Duodenal mucosa (tissue), 2 donors: Measurements from ENCODE around the gene C16orf89.

Experiments
- H3K27ac ChIP-seq: one replicate; pipeline ENCODE4 v1.7.0; 2013; ENCODE audit warnings: low read depth, low read length
- H3K27me3 ChIP-seq, 2 donors: one replicate each; pipeline ENCODE4 v1.7.0; 2013; ENCODE audit warnings: low read length in 2 of 2, control low read depth in 1 of 2; ENCODE audit not compliant: insufficient read depth in 2 of 2, control insufficient read depth in 1 of 2
- H3K36me3 ChIP-seq, 2 donors: one replicate each; pipeline ENCODE4 v1.7.0; 2013; ENCODE audit warnings: low read length in 2 of 2, control low read depth in 1 of 2; ENCODE audit not compliant: insufficient read depth in 2 of 2, control insufficient read depth in 1 of 2
- H3K4me1 ChIP-seq, 2 donors: one replicate each; pipeline ENCODE4 v1.7.0; 2013; ENCODE audit warnings: low read length in 2 of 2, control low read depth in 1 of 2; ENCODE audit not compliant: insufficient read depth in 2 of 2, control insufficient read depth in 1 of 2
- H3K4me3 ChIP-seq, 2 donors: one replicate each; pipeline ENCODE4 v1.7.0; 2013; ENCODE audit warnings: low read length in 2 of 2, low read depth in 1 of 2
- H3K9ac ChIP-seq, 2 donors: one replicate each; pipeline ENCODE4 v1.7.0; 2013; ENCODE audit warnings: low read length in 2 of 2, low read depth in 1 of 2
- H3K9me3 ChIP-seq, 2 donors: one replicate each; pipeline ENCODE4 v1.7.0; 2013; ENCODE audit warnings: low read length in 2 of 2, control low read depth in 1 of 2; ENCODE audit not compliant: control insufficient read depth in 1 of 2

The C16orf89 gene

GRCh38 chr16:5019775-5020174 is 46.0 kb downstream of the C16orf89 start:
- H3K36me3 ChIP-seq = no peaks in the 10 kb centered on the region
- H3K27ac ChIP-seq = no peak overlapping the region
- H3K4me1 ChIP-seq = peaks cover 4 to 5% of the 10 kb centered on the region in 2 donors
- no peak overlapping the region for H3K9ac ChIP-seq
- H3K9me3 ChIP-seq = no peaks in the 10 kb centered on the region
- no peak overlapping the region for H3K4me3 ChIP-seq
- H3K27me3 ChIP-seq = no peaks in the 10 kb centered on the region

DNA sequence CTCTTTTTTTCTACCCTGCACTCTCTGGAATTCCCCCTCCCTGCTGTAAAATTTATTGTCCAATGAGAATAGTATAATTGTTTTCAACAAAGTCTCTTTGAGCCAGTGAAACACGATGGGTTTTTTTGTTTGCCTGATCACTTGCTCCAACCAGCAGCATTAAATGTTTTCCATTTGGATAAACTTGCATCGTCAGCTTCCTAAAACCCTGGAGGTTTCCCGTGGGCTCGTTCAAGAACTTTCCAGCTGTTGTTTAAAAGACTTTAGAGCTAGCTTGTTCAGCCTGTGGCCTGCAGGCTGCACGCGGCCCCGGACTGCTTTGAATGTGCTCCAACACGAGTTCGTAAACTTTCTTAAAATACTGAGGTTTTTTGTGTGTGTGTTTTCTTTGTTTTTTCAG is 47.0 kb downstream of the C16orf89 start:
- no peaks in the 10 kb centered on the region for H3K36me3 ChIP-seq
- no peaks in the 10 kb centered on the region for H3K9me3 ChIP-seq
- H3K4me3 ChIP-seq = no peak overlapping the region
- no peak overlapping the region for H3K9ac ChIP-seq
- H3K4me1 ChIP-seq = peaks cover 0 to 4% of the 10 kb centered on the region in 2 donors
- H3K27me3 ChIP-seq = no peaks in the 10 kb centered on the region
- no peak overlapping the region for H3K27ac ChIP-seq

DNA sequence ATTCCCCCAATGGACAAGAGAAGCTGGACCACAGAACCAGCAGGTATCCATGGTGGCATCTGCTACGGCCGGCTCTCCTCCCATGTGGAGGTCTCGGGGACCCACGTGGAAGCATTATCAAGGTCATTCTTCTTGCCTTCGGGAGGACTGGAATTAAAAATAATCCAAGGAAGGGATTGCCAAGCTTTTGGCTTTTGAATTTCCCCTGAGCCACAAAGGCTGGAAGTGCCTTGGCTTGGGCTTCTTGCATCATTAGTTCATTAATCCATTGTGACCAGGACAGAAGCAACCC is 48.1 kb downstream of the C16orf89 start:
- Histone ChIP-seq H3K4me1 (peaks cover 0 to under 1% of the 10 kb centered on the region in 2 donors), H3K27ac (no peak overlapping the region), H3K36me3 (no peaks in the 10 kb centered on the region), H3K9ac (no peak overlapping the region), H3K27me3 (no peaks in the 10 kb centered on the region), H3K9me3 (no peaks in the 10 kb centered on the region), H3K4me3 (no peak overlapping the region)

GRCh38 chr16:5016967-5017677 is 48.6 kb downstream of the C16orf89 start:
- Histone ChIP-seq H3K36me3 (no peaks in the 10 kb centered on the region), H3K4me1 (no peaks in the 10 kb centered on the region), H3K27me3 (no peaks in the 10 kb centered on the region), H3K27ac (no peak overlapping the region), H3K4me3 (no peak overlapping the region), H3K9me3 (no peaks in the 10 kb centered on the region), H3K9ac (no peak overlapping the region)

DNA sequence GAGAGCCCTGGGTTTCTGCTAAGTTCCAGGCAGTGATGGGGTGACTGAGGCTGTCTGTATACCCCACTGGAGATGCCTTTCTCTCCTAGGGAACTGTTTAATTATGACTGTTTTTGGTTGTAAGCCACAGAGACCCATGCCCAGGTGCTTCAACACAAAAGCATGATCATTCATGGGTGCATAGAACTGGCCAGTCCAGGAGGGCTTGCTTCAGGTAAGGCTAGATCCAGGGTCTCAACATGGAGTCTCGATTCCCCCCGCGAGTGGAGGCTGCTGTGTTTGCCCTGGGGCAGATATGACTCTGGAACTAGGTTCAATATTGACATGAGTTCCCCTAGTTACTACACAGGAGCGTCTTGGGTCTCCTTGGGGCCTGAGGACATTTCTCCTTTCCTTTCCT is 49.9 kb downstream of the C16orf89 start:
- Histone ChIP-seq H3K27ac (no peak overlapping the region), H3K4me1 (no peaks in the 10 kb centered on the region), H3K27me3 (no peaks in the 10 kb centered on the region), H3K4me3 (no peak overlapping the region), H3K36me3 (no peaks in the 10 kb centered on the region), H3K9ac (no peak overlapping the region), H3K9me3 (no peaks in the 10 kb centered on the region)

DNA sequence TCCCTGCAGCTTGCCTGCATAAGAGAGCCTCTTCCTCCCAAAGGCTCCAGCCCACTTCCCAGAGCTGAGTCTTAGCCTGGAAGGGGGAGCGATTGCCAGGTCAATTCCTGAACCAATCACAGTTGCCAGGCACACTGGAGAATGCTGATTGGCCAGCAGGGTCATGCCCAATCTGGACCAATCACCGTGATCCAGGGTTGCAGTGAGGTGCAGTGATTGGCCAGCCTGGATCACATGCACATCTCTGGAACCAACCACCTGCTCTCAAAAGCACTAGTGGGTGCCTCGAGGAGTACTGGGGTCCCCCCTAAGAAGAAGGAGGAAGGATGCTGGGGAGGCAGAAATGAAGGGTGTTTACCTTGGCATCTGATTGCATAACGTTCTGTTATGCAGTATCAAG is 50.4 kb downstream of the C16orf89 start:
- no peak overlapping the region for H3K4me3 ChIP-seq
- H3K36me3 ChIP-seq = no peaks in the 10 kb centered on the region
- H3K4me1 ChIP-seq = no peaks in the 10 kb centered on the region
- H3K27me3 ChIP-seq = no peaks in the 10 kb centered on the region
- no peak overlapping the region for H3K27ac ChIP-seq
- H3K9me3 ChIP-seq = no peaks in the 10 kb centered on the region
- H3K9ac ChIP-seq = no peak overlapping the region

GRCh38 chr16:5012887-5013286 is 52.9 kb downstream of the C16orf89 start:
- H3K4me1 ChIP-seq = no peaks in the 10 kb centered on the region
- no peaks in the 10 kb centered on the region for H3K27me3 ChIP-seq
- no peaks in the 10 kb centered on the region for H3K9me3 ChIP-seq
- no peak overlapping the region for H3K4me3 ChIP-seq
- H3K27ac ChIP-seq = no peak overlapping the region
- H3K9ac ChIP-seq = no peak overlapping the region
- no peaks in the 10 kb centered on the region for H3K36me3 ChIP-seq

DNA sequence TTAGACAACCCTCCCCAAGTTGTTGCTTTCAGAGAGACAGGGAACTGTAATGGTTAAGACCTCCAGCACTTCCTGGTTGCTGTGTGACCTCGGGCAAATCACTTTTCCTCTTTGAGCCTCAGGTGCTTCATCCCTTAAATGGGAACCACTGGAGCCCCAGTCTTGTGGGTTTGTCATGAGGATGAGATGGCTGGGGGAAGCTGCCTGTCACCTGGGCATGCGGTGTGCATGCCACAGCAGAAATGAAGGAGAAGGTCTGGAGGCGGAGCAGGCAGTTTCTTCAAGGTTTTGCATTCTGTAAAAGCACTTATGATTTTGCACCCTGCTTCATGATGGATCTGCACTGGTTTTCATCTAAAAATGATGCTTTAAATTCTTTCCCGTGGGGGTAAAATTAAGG is 54.1 kb downstream of the C16orf89 start:
- Histone ChIP-seq H3K27ac (no peak overlapping the region), H3K36me3 (no peaks in the 10 kb centered on the region), H3K9ac (no peak overlapping the region), H3K9me3 (no peaks in the 10 kb centered on the region), H3K27me3 (no peaks in the 10 kb centered on the region), H3K4me1 (no peaks in the 10 kb centered on the region), H3K4me3 (no peak overlapping the region)

DNA sequence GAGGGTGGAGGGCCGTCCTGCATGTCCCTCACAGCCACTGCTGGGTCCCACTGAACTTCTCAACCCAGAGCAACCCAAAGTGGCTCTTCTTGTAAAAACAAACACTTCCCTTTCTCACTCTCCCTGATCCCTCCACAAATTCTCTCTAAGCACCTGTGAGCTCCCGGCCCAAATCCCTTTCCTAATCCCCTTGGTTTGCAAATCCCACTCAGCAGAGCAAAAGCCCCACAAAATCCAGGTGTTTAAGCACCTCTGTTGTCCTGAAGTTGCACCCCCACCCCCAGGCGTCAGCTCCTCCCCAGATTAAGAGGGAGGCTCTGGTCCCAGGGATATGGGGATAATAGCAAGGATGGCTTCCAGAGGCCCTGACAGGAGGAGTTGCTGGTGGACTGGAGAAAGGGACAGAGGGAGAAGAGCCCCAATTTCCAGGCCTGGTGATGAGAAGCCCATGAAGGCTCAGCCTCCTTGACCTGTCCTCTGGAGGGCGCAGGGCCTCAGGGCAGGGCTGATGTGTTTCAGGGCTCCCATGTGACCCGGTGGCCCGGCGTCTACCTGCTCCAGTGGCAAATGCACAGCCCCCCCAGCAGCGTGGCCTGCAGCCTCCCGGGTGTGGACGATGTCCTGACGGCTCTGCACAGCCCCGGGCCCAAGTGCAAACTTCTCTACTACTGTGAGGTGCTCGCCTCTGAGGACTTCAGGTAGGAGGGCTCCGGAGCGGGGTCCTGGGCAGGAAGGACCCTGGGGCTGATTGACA is 55.0 kb downstream of the C16orf89 start:
- H3K4me1 ChIP-seq = no peaks in the 10 kb centered on the region
- H3K9me3 ChIP-seq = no peaks in the 10 kb centered on the region
- H3K36me3 ChIP-seq = no peaks in the 10 kb centered on the region
- no peaks in the 10 kb centered on the region for H3K27me3 ChIP-seq
- no peak overlapping the region for H3K9ac ChIP-seq
- no peak overlapping the region for H3K27ac ChIP-seq
- no peak overlapping the region for H3K4me3 ChIP-seq

GRCh38 chr16:5008311-5008731 is 57.4 kb downstream of the C16orf89 start:
- Histone ChIP-seq H3K4me3 (no peak overlapping the region), H3K4me1 (no peaks in the 10 kb centered on the region), H3K27ac (no peak overlapping the region), H3K9ac (no peak overlapping the region), H3K9me3 (no peaks in the 10 kb centered on the region), H3K36me3 (no peaks in the 10 kb centered on the region), H3K27me3 (no peaks in the 10 kb centered on the region)
